Suprapubic skin (tissue), 4 donors: ENCODE measurements around the gene COL6A3. TPM values are rescaled to one million over a fixed set of nuclear protein-coding genes. Genes with fewer than 3 reads are reported as not detected.

Source experiments
- total RNA-seq, 4 donors: library from RNA; depleted of rRNA; stranded (reverse); fragments of >200 nt; gene quantifications; one replicate each; pipeline ENCODE4 v1.1.0, GENCODE V29; 2016

COL6A3 gene
- total RNA-seq, 4 donors from 2014 or later: 50.1 to 79.2 (median 66.3) TPM

Other genes with a start within 250 kb of the COL6A3 start
- gene MLPH, start 73.1 kb upstream of the COL6A3 start, total RNA-seq: 10 to 100 TPM in 3 of 4 donors, 1 to 10 TPM in 1; 8.8 to 41.1 (median 24.4) TPM
- gene PRLH, start 152.4 kb upstream of the COL6A3 start, total RNA-seq: not detected
- gene RAB17, start 176.6 kb upstream of the COL6A3 start, total RNA-seq: 1 to 10 TPM; 3.3 to 8.5 (median 6.0) TPM
- 100 to 1,000 TPM; 100 to 150 (median 109) TPM for gene LRRFIP1, start 213.4 kb upstream of the COL6A3 start, total RNA-seq